ENCODE measurements around the gene ZNF433.
"Not testable (repeated sequence)": the region's sequence is repeated elsewhere in the genome, so short reads cannot be mapped to it uniquely, and the experiment has no call there.

GRCh38 chr19:11991921-11992320 is 43.6 kb downstream of the ZNF433 start:
- TF ChIP-seq EZH2 (IDR thresholded peaks at IDR 0.05; ENCODE audit: insufficient read depth, poor library complexity, severe bottlenecking); EZH2phosphoT487 (IDR thresholded peaks at IDR 0.05; ENCODE audit: insufficient read depth, low read depth): not testable (repeated sequence)
